SK-N-SH (cell line): ENCODE data around the gene SZT2. TPM values are rescaled to one million over a fixed set of nuclear protein-coding genes. Genes with fewer than 3 reads are reported as not detected.
"Not testable (repeated sequence)": the region's sequence is repeated elsewhere in the genome, so short reads cannot be mapped to it uniquely, and the experiment has no call there.

Experiments used
- CTCF ChIA-PET: fragments of 300-600, 350-600 bp; formaldehyde crosslinking; extraction: SDS; loops from one replicate; lab custom pipeline; 2021; lab: Yijun Ruan, JAX
- POLR2A ChIA-PET: fragments of 350-600 bp; sonication (Branson Sonifier 250); formaldehyde crosslinking; extraction: SDS; loops from one replicate; lab custom pipeline; 2020; ENCODE audit warnings: antibody characterized with exemption, inconsistent platforms; lab: Yijun Ruan, JAX
- DNase-seq: peaks from one replicate; pipeline ENCODE4 v3.0.0; 2012
- H2AFZ ChIP-seq: fragments of 200-600 bp; sonication (generic); 2 replicates; pipeline ENCODE4 v1.8.1; 2016; ENCODE audit warnings: antibody characterized with exemption, mild to moderate bottlenecking, low read depth
- H3F3A ChIP-seq: fragments of 200-600 bp; sonication (generic); replicated peaks from 2 replicates; pipeline ENCODE3; 2016; ENCODE audit warnings: antibody characterized with exemption, mild to moderate bottlenecking; ENCODE audit not compliant: insufficient read depth
- H3K27ac ChIP-seq, 2 experiments: fragments of 200-500 bp in 1 of 2; fragments of 200-600 bp in 1 of 2; sonication (Bioruptor generic) in 1 of 2; sonication (generic), shearing (Covaris generic) in 1 of 2; 2 replicates each; pipeline versions ENCODE4 v1.5.1 to v1.6.1; 2014 to 2016; ENCODE audit warnings: low read depth in 2 of 2, inconsistent platforms in 1 of 2, low read length in 1 of 2, mild to moderate bottlenecking in 1 of 2, mixed read lengths in 1 of 2
- H3K27me3 ChIP-seq: fragments of 200-600 bp; sonication (generic), shearing (Covaris generic); 2 replicates; pipeline ENCODE4 v1.6.1; 2016; ENCODE audit warnings: mixed run types; ENCODE audit not compliant: insufficient read depth
- H3K36me3 ChIP-seq, 2 experiments: fragments of 200-500 bp in 1 of 2; fragments of 200-600 bp in 1 of 2; sonication (Bioruptor generic) in 1 of 2; sonication (generic) in 1 of 2; replicated peaks in 1 of 2; 2 replicates each; pipeline versions ENCODE3 to v1.5.1; 2014 to 2016; ENCODE audit warnings: low read length in 1 of 2, mild to moderate bottlenecking in 1 of 2; ENCODE audit not compliant: insufficient read depth in 2 of 2, control insufficient read depth in 1 of 2
- H3K4me1 ChIP-seq, 2 experiments: fragments of 200-500 bp in 1 of 2; fragments of 200-600 bp in 1 of 2; sonication (Bioruptor generic) in 1 of 2; sonication (generic), shearing (Covaris generic) in 1 of 2; 2 replicates each; pipeline versions ENCODE4 v1.5.1 to v1.6.1; 2014 to 2016; ENCODE audit warnings: low read depth in 1 of 2, low read length in 1 of 2, mixed run types in 1 of 2; ENCODE audit not compliant: insufficient read depth in 2 of 2, control insufficient read depth in 1 of 2
- H3K4me2 ChIP-seq: fragments of 200-600 bp; sonication (generic), shearing (Covaris generic); 2 replicates; pipeline ENCODE4 v1.6.1; 2017; ENCODE audit warnings: mixed run types
- H3K4me3 ChIP-seq, 2 experiments: fragments of 200-500 bp in 1 of 2; fragments of 200-600 bp in 1 of 2; sonication (Bioruptor generic) in 1 of 2; sonication (generic), shearing (Covaris generic) in 1 of 2; 2 replicates each; pipeline versions ENCODE4 v1.5.1 to v1.8.1; 2014 to 2016; ENCODE audit warnings: low read depth in 2 of 2, inconsistent platforms in 1 of 2, low read length in 1 of 2, mild to moderate bottlenecking in 1 of 2, mixed read lengths in 1 of 2, moderate library complexity in 1 of 2
- H3K79me2 ChIP-seq: fragments of 200-600 bp; sonication (generic); 2 replicates; pipeline ENCODE4 v1.8.1; 2017; ENCODE audit warnings: mild to moderate bottlenecking; ENCODE audit not compliant: insufficient read depth
- H3K9ac ChIP-seq: fragments of 200-600 bp; sonication (generic); 2 replicates; pipeline ENCODE4 v1.6.1; 2017; ENCODE audit warnings: mixed run types
- H3K9me2 ChIP-seq: fragments of 200-600 bp; sonication (generic); 2 replicates; pipeline ENCODE4 v1.6.1; 2017; ENCODE audit warnings: mixed run types
- H3K9me3 ChIP-seq: fragments of 200-600 bp; sonication (generic); 2 replicates; pipeline ENCODE4 v1.6.1; 2017; ENCODE audit warnings: mixed run types, mild to moderate bottlenecking, moderate library complexity
- H4K20me1 ChIP-seq: fragments of 200-600 bp; sonication (generic); 2 replicates; pipeline ENCODE4 v1.6.1; 2017; ENCODE audit warnings: mild to moderate bottlenecking, mixed run types; ENCODE audit not compliant: insufficient read depth
- IRF3 ChIP-seq: fragments of 150-350 bp; IDR thresholded peaks from 2 replicates; pipeline ENCODE4 v1.6.1; 2016; ENCODE audit warnings: mild to moderate bottlenecking, low read depth, low read length
- RAD21 ChIP-seq: IDR thresholded peaks from 2 replicates; pipeline ENCODE4 v1.6.1; 2012; ENCODE audit warnings: mild to moderate bottlenecking, low read length
- RXRA ChIP-seq: IDR thresholded peaks from 2 replicates; pipeline ENCODE4 v1.4.0; 2012; ENCODE audit warnings: low read depth, mild to moderate bottlenecking, borderline replicate concordance
- TEAD4 ChIP-seq: IDR thresholded peaks from 2 replicates; pipeline ENCODE4 v1.4.0; 2012; ENCODE audit warnings: mild to moderate bottlenecking, borderline replicate concordance; ENCODE audit not compliant: insufficient read depth
- USF1 ChIP-seq: IDR thresholded peaks from 2 replicates; pipeline ENCODE4 v1.4.0; 2012; ENCODE audit warnings: low read depth, borderline replicate concordance
- WGBS: methylation state at CpG from one replicate; pipeline ENCODE4 v1.1.6; 2017; ENCODE audit warnings: low lambda C conversion rate; 5-methylcytosine and 5-hydroxymethylcytosine counted together
- polyA plus RNA-seq, 3 experiments: library from polyadenylated mRNA; depleted of rRNA; stranded (reverse); fragments of >200 nt; gene quantifications; 2 replicates each; pipeline ENCODE4 v1.2.3, GENCODE V29; 2012
- TF ChIP-seq, protein P1 (sequence below): fragments of 150-350 bp; IDR thresholded peaks from 2 replicates; pipeline ENCODE4 v1.6.1; 2017; ENCODE audit warnings: antibody characterized with exemption, low read length, low read depth, borderline replicate concordance

Gene SZT2
- polyA plus RNA-seq, 1 of the 3 experiments (the other 2 are of a cell fraction), result 12.9 TPM

GRCh38 chr1:43396059-43396458 lies 6.4 kb downstream of the SZT2 start (continued):
- no peak for TF ChIP-seq IRF3
- TF ChIP-seq, all 33 proteins: peak for 0

GRCh38 chr1:43398227-43398626 lies 8.5 kb downstream of the SZT2 start:
- Histone ChIP-seq H3F3A (no peaks in the 10 kb centered on the region), H4K20me1 (no peaks in the 10 kb centered on the region), H3K9ac (no peak overlapping the region), H3K79me2 (peaks cover 59% of the 10 kb centered on the region), H3K27ac (no peak overlapping the region), H3K27me3 (no peaks in the 10 kb centered on the region), H3K4me1 (peaks cover 0 to 5% of the 10 kb centered on the region in 2 experiments; a peak in 1 of 4 replicates), H3K4me3 (no peak overlapping the region), H2AFZ (no peak overlapping the region), H3K4me2 (no peak overlapping the region), H3K9me3 (no peaks in the 10 kb centered on the region), H3K9me2 (no peaks in the 10 kb centered on the region), H3K36me3 (peaks cover 0 to 12% of the 10 kb centered on the region in 2 experiments)
- CTCF ChIA-PET, result interaction anchor here (1.6 to 3.1 kb wide), 2 partner anchors 17 to 171 kb away, joined by 6 to 11 read pairs; no protein-coding TSS in a partner anchor
- DNase-seq, result no peak
- POLR2A ChIA-PET, result no interaction called here
- TF ChIP-seq, protein P1, sequence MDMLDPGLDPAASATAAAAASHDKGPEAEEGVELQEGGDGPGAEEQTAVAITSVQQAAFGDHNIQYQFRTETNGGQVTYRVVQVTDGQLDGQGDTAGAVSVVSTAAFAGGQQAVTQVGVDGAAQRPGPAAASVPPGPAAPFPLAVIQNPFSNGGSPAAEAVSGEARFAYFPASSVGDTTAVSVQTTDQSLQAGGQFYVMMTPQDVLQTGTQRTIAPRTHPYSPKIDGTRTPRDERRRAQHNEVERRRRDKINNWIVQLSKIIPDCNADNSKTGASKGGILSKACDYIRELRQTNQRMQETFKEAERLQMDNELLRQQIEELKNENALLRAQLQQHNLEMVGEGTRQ, result no peak
- TF ChIP-seq USF1, result no peak
- TF ChIP-seq RAD21, result no peak
- no peak for TF ChIP-seq RXRA
- no peak for TF ChIP-seq TEAD4
- WGBS, result 97% methylated on average over 3 of the region's 3 CpGs

- H3F3A ChIP-seq, H3K4me2 ChIP-seq, DNase-seq, H3K27me3 ChIP-seq, H4K20me1 ChIP-seq, H3K9me2 ChIP-seq, H2AFZ ChIP-seq, H3K4me1 ChIP-seq, H3K9ac ChIP-seq, H3K27ac ChIP-seq, H3K9me3 ChIP-seq, H3K4me3 ChIP-seq: not testable (repeated sequence)
- 98% methylated on average over 9 of the region's 9 CpGs for WGBS
- Histone ChIP-seq H3K36me3 (peaks cover 16 to 27% of the 10 kb centered on the region in 2 experiments), H3K79me2 (peaks cover 37% of the 10 kb centered on the region; the same call in 1 of the 2 replicates)
- ChIA-PET POLR2A (interaction anchor here (0.8 kb wide), 1 partner anchor 18 kb away, joined by 3 read pairs; no protein-coding TSS in a partner anchor), CTCF (interaction anchor here (1.9 to 3.1 kb wide), 2 partner anchors 14 to 173 kb away, joined by 6 to 11 read pairs; no protein-coding TSS in a partner anchor)
Observed at GRCh38 chr1:43400441-43400840, 10.7 kb downstream of the SZT2 start.
